Measurements from ENCODE around the gene PTGS2. TPM values are rescaled to one million over a fixed set of nuclear protein-coding genes. Genes with fewer than 3 reads are reported as not detected.
"Not testable (repeated sequence)": the region's sequence is repeated elsewhere in the genome, so short reads cannot be mapped to it uniquely, and the experiment has no call there.

PTGS2 gene
- total RNA-seq, 1 donor from 2014 or later: not detected

DNA sequence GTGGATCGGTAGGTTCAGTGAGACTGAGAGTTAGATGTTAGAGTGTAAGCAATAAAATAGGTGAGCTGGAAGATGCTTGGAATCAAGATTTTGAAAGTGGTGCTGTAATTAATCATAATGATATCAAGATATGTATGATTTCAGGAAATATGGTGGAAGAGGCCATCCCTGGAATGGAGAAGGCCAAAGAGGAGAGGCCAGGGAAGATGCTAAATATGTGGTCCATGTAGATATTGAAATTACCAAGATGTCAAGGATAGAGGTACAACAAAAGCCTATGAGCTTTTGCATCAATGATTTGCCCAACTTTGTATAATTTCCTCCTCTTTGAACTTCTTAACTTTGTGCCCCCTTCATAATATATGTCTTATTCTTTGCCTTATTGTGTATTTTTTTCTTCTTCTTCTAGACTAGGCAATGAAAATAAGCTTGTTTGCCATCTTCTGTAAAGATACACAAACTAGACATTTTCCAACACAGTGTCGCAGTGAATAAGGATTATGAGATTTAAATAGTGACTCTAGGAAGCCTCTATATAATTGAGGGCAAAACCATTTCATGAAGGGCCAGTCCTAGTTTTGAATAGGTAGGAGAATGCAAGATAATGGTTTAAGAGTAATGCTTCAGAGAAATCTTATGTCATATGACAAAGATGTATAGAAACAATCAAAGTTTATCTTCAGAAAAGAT is 8.9 kb downstream of the PTGS2 start:
- Mint-ChIP-seq H3K27ac (ENCODE audit: unreplicated experiment) (no peak overlapping the region), H3K4me1 (ENCODE audit: low read depth, unreplicated experiment) (no peaks in the 10 kb centered on the region), H3K9me3 (ENCODE audit: unreplicated experiment) (no peaks in the 10 kb centered on the region), H3K36me3 (ENCODE audit: unreplicated experiment) (no peaks in the 10 kb centered on the region), H3K27me3 (ENCODE audit: unreplicated experiment) (no peaks in the 10 kb centered on the region), H3K4me3 (ENCODE audit: unreplicated experiment) (no peak overlapping the region)
- no peak for DNase-seq
- TF ChIP-seq, protein P1, sequence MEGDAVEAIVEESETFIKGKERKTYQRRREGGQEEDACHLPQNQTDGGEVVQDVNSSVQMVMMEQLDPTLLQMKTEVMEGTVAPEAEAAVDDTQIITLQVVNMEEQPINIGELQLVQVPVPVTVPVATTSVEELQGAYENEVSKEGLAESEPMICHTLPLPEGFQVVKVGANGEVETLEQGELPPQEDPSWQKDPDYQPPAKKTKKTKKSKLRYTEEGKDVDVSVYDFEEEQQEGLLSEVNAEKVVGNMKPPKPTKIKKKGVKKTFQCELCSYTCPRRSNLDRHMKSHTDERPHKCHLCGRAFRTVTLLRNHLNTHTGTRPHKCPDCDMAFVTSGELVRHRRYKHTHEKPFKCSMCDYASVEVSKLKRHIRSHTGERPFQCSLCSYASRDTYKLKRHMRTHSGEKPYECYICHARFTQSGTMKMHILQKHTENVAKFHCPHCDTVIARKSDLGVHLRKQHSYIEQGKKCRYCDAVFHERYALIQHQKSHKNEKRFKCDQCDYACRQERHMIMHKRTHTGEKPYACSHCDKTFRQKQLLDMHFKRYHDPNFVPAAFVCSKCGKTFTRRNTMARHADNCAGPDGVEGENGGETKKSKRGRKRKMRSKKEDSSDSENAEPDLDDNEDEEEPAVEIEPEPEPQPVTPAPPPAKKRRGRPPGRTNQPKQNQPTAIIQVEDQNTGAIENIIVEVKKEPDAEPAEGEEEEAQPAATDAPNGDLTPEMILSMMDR (IDR thresholded peaks at IDR 0.05; ENCODE audit: partially characterized antibody, unreplicated experiment): no peak

DNA sequence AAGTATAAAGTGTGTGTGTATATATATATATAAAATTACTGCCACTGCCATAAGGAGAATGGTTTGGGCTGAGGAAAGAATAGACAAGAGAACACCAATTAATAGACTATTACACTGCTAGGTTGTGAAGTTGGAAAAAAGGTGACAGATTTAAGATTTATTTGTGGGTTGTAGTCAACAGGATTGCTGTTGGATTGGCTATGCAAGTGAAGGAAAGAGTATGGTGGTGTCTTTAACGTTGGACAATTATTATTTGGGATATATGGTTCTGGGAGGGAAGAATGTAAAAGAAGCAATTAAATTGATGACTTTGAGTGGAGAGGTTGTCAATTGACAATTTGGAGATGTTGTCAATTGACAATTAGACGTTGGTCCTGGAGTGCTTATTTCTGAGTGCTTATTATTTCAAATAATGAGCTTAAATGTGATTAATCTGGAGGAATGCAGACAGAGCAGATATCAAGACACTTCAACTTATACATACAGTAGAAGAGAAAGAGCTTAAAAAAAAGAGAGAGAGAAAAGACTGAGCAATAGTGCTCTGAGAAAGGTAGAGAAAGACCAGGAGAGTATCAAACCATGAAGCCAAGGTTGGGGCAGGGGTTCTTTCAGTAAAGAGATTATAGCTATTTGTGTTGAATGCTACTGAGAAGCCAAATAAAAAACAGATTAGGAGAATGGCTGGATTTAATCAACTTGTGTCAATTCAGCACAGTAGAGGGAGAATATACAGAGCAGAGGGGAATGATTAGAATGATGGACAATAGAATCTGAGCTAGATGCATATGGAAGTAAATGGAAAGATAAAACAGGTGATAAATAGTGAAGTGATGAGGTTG is 9.7 kb downstream of the PTGS2 start:
- Mint-ChIP-seq H3K36me3 (ENCODE audit: unreplicated experiment) (no peaks in the 10 kb centered on the region), H3K9me3 (ENCODE audit: unreplicated experiment) (no peaks in the 10 kb centered on the region), H3K27ac (ENCODE audit: unreplicated experiment) (no peak overlapping the region), H3K4me1 (ENCODE audit: low read depth, unreplicated experiment) (no peaks in the 10 kb centered on the region), H3K4me3 (ENCODE audit: unreplicated experiment) (no peak overlapping the region), H3K27me3 (ENCODE audit: unreplicated experiment) (no peaks in the 10 kb centered on the region)
- no peak for DNase-seq
- TF ChIP-seq, protein P1 (IDR thresholded peaks at IDR 0.05; ENCODE audit: partially characterized antibody, unreplicated experiment): no peak

DNA sequence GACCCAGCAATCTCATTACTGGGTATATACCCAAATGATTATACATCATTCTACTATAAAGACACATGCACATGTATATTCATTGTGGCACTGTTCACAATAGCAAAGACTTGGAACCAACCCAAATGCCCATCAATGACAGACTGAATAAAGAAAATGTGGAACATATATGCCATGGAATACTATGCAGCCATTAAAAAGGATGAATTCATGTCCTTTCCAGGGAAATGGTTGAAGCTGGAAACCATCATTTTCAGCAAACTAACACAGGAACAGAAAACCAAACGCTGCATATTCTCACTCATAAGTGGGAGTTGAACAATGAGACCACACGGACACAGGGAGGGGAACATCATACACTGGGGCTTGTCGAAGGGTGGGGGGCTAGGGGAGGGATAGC is 10.4 kb downstream of the PTGS2 start:
- H3K4me3 Mint-ChIP-seq (ENCODE audit: unreplicated experiment); H3K9me3 Mint-ChIP-seq (ENCODE audit: unreplicated experiment); H3K27me3 Mint-ChIP-seq (ENCODE audit: unreplicated experiment); DNase-seq; H3K4me1 Mint-ChIP-seq (ENCODE audit: low read depth, unreplicated experiment); H3K27ac Mint-ChIP-seq (ENCODE audit: unreplicated experiment); H3K36me3 Mint-ChIP-seq (ENCODE audit: unreplicated experiment): not testable (repeated sequence)

DNA sequence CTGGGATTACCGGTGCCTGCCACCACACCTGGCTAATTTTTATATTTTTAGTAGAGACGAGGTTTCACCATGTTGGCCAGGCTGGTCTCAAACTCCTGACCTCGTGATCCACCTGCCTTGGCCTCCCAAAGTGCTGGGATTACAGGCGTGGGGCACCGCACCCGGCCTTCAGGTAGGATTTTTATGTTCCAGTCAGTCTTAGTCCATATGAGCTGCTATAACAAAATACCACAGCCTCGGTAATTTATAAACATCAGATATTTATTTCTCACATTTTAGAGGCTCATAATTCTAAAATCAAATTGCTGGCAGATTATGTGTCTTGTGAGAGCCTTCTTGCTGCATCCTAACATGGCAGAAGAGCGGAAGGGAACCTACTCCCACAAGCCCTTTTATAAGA is 16.0 kb downstream of the PTGS2 start:
- not testable (repeated sequence) for DNase-seq; H3K36me3 Mint-ChIP-seq (ENCODE audit: unreplicated experiment); H3K4me3 Mint-ChIP-seq (ENCODE audit: unreplicated experiment); H3K27me3 Mint-ChIP-seq (ENCODE audit: unreplicated experiment); H3K27ac Mint-ChIP-seq (ENCODE audit: unreplicated experiment); H3K9me3 Mint-ChIP-seq (ENCODE audit: unreplicated experiment); H3K4me1 Mint-ChIP-seq (ENCODE audit: low read depth, unreplicated experiment)

GRCh38 chr1:186662752-186663151 is 17.5 kb downstream of the PTGS2 start:
- H3K4me1 Mint-ChIP-seq (ENCODE audit: low read depth, unreplicated experiment): no peaks in the 10 kb centered on the region
- no peak for DNase-seq

More at GRCh38 chr1:186662752-186663151, 17.5 kb downstream of the PTGS2 start:
- no peak overlapping the region for H3K4me3 Mint-ChIP-seq (ENCODE audit: unreplicated experiment)
- TF ChIP-seq, protein P1 (IDR thresholded peaks at IDR 0.05; ENCODE audit: partially characterized antibody, unreplicated experiment): no peak
- no peaks in the 10 kb centered on the region for H3K9me3 Mint-ChIP-seq (ENCODE audit: unreplicated experiment)
- no peaks in the 10 kb centered on the region for H3K36me3 Mint-ChIP-seq (ENCODE audit: unreplicated experiment)
- H3K27me3 Mint-ChIP-seq (ENCODE audit: unreplicated experiment): no peaks in the 10 kb centered on the region
- H3K27ac Mint-ChIP-seq (ENCODE audit: unreplicated experiment): no peak overlapping the region

Data from glutamatergic neuron (in vitro differentiated cells).